H1 (cell line): ENCODE results near the gene PRSS12. TPM values are rescaled to one million over a fixed set of nuclear protein-coding genes. Genes with fewer than 3 reads are reported as not detected.

ENCODE experiments used
- BRCA1 ChIP-seq: IDR thresholded peaks from 2 replicates; pipeline ENCODE4 v1.6.1; 2012; ENCODE audit warnings: low read depth, low read length, improper control_type of control experiment
- EGR1 ChIP-seq: IDR thresholded peaks from 2 replicates; pipeline ENCODE4 v1.6.1; 2011; ENCODE audit warnings: low read depth, low read length, borderline replicate concordance
- POLR2A ChIP-seq, 2 experiments: IDR thresholded peaks; 1 replicate in 1 of 2; 2 replicates in 1 of 2; pipeline ENCODE4 v1.6.1; 2011; ENCODE audit warnings: low read depth in 2 of 2, low read length in 2 of 2, mild to moderate bottlenecking in 2 of 2; ENCODE audit errors: control extremely low read depth in 1 of 2
- SIRT6 ChIP-seq: IDR thresholded peaks from one replicate; pipeline ENCODE4 v1.7.1; 2012; ENCODE audit warnings: low read length, inconsistent platforms
- SP2 ChIP-seq: IDR thresholded peaks from 2 replicates; pipeline ENCODE4 v1.6.1; 2012; ENCODE audit warnings: mild to moderate bottlenecking, low read length, inconsistent platforms
- SUZ12 ChIP-seq: fragments of 200-600 bp; sonication (generic); IDR thresholded peaks from 2 replicates; pipeline ENCODE4 v1.6.1; 2012; ENCODE audit warnings: mild to moderate bottlenecking, inconsistent platforms, low read length, moderate library complexity, mixed read lengths
- TAF1 ChIP-seq: IDR thresholded peaks from 2 replicates; pipeline ENCODE4 v1.6.1; 2011; ENCODE audit warnings: mild to moderate bottlenecking, low read depth, low read length
- polyA plus RNA-seq, 7 experiments: library from polyadenylated mRNA; depleted of rRNA in 3 of 7; stranded (reverse) in 5 of 7; unstranded in 2 of 7; fragments of >200 nt in 5 of 7; fragments of 200-250 nt in 2 of 7; gene quantifications; 1 replicate in 5 of 7; 2 replicates in 1 of 7; 4 replicates in 1 of 7; pipeline versions ENCODE4 v1.2.1 to v1.2.3, GENCODE V29; 2011 to 2013; ENCODE audit warnings: missing spikeins in 2 of 7, mixed read lengths in 2 of 7
- total RNA-seq: library from RNA; stranded (reverse); fragmentation: NEBNext Ultra II Directional; extraction: Animal tissue kit (Norgen Biotek cat#: 25700); gene quantifications from 2 replicates; pipeline ENCODE4 v1.2.1, GENCODE V29; 2021
- TF ChIP-seq, protein P1 (sequence below): fragments of 300-600 bp; sonication (generic); IDR thresholded peaks from 2 replicates; pipeline ENCODE4 v1.7.1; 2012; ENCODE audit warnings: low read length, moderate library complexity, mild to moderate bottlenecking, inconsistent platforms; ENCODE audit not compliant: insufficient replicate concordance
- TF ChIP-seq, protein P2 (sequence below): IDR thresholded peaks from 2 replicates; pipeline ENCODE4 v1.6.1; 2012; ENCODE audit warnings: inconsistent platforms

Gene PRSS12
- total and polyA plus RNA-seq, 2 of the 8 experiments (the other 6 are each of a cell fraction or from before 2014, with no cell fraction given): 2.6 to 9.3 TPM

- TF ChIP-seq, protein P1, sequence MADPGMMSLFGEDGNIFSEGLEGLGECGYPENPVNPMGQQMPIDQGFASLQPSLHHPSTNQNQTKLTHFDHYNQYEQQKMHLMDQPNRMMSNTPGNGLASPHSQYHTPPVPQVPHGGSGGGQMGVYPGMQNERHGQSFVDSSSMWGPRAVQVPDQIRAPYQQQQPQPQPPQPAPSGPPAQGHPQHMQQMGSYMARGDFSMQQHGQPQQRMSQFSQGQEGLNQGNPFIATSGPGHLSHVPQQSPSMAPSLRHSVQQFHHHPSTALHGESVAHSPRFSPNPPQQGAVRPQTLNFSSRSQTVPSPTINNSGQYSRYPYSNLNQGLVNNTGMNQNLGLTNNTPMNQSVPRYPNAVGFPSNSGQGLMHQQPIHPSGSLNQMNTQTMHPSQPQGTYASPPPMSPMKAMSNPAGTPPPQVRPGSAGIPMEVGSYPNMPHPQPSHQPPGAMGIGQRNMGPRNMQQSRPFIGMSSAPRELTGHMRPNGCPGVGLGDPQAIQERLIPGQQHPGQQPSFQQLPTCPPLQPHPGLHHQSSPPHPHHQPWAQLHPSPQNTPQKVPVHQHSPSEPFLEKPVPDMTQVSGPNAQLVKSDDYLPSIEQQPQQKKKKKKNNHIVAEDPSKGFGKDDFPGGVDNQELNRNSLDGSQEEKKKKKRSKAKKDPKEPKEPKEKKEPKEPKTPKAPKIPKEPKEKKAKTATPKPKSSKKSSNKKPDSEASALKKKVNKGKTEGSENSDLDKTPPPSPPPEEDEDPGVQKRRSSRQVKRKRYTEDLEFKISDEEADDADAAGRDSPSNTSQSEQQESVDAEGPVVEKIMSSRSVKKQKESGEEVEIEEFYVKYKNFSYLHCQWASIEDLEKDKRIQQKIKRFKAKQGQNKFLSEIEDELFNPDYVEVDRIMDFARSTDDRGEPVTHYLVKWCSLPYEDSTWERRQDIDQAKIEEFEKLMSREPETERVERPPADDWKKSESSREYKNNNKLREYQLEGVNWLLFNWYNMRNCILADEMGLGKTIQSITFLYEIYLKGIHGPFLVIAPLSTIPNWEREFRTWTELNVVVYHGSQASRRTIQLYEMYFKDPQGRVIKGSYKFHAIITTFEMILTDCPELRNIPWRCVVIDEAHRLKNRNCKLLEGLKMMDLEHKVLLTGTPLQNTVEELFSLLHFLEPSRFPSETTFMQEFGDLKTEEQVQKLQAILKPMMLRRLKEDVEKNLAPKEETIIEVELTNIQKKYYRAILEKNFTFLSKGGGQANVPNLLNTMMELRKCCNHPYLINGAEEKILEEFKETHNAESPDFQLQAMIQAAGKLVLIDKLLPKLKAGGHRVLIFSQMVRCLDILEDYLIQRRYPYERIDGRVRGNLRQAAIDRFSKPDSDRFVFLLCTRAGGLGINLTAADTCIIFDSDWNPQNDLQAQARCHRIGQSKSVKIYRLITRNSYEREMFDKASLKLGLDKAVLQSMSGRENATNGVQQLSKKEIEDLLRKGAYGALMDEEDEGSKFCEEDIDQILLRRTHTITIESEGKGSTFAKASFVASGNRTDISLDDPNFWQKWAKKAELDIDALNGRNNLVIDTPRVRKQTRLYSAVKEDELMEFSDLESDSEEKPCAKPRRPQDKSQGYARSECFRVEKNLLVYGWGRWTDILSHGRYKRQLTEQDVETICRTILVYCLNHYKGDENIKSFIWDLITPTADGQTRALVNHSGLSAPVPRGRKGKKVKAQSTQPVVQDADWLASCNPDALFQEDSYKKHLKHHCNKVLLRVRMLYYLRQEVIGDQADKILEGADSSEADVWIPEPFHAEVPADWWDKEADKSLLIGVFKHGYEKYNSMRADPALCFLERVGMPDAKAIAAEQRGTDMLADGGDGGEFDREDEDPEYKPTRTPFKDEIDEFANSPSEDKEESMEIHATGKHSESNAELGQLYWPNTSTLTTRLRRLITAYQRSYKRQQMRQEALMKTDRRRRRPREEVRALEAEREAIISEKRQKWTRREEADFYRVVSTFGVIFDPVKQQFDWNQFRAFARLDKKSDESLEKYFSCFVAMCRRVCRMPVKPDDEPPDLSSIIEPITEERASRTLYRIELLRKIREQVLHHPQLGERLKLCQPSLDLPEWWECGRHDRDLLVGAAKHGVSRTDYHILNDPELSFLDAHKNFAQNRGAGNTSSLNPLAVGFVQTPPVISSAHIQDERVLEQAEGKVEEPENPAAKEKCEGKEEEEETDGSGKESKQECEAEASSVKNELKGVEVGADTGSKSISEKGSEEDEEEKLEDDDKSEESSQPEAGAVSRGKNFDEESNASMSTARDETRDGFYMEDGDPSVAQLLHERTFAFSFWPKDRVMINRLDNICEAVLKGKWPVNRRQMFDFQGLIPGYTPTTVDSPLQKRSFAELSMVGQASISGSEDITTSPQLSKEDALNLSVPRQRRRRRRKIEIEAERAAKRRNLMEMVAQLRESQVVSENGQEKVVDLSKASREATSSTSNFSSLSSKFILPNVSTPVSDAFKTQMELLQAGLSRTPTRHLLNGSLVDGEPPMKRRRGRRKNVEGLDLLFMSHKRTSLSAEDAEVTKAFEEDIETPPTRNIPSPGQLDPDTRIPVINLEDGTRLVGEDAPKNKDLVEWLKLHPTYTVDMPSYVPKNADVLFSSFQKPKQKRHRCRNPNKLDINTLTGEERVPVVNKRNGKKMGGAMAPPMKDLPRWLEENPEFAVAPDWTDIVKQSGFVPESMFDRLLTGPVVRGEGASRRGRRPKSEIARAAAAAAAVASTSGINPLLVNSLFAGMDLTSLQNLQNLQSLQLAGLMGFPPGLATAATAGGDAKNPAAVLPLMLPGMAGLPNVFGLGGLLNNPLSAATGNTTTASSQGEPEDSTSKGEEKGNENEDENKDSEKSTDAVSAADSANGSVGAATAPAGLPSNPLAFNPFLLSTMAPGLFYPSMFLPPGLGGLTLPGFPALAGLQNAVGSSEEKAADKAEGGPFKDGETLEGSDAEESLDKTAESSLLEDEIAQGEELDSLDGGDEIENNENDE: no peak
- TF ChIP-seq SP2 (no peak), TAF1 (no peak), EGR1 (no peak), SIRT6 (no peak), BRCA1 (no peak), SUZ12 (no peak), POLR2A (IDR thresholded peaks at IDR 0.05; ENCODE audit: control extremely low read depth in 1 of 2, low read depth in 2 of 2, low read length in 2 of 2) (no peak)
- TF ChIP-seq, protein P2, sequence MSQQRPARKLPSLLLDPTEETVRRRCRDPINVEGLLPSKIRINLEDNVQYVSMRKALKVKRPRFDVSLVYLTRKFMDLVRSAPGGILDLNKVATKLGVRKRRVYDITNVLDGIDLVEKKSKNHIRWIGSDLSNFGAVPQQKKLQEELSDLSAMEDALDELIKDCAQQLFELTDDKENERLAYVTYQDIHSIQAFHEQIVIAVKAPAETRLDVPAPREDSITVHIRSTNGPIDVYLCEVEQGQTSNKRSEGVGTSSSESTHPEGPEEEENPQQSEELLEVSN: no peak
- TF ChIP-seq, all 59 proteins: peak for 0
These were observed 61.9 kb downstream of the PRSS12 start (continued) for GRCh38 chr4:118290951-118291350.
